WTC11 (cell line): ENCODE results near the gene POMGNT1.

Source experiments
- ELF4 ChIP-seq: sonication (generic); formaldehyde crosslinking; IDR thresholded peaks from 2 replicates; pipeline ENCODE4 v1.8.1; 2022; ENCODE audit warnings: low read depth, mild to moderate bottlenecking, moderate library complexity, missing genetic modification reagents
- FOXJ3 ChIP-seq: sonication (generic); formaldehyde crosslinking; IDR thresholded peaks from 2 replicates; pipeline ENCODE4 v1.9.0; 2021; ENCODE audit warnings: missing genetic modification reagents, mild to moderate bottlenecking, borderline replicate concordance
- FOXP1 ChIP-seq: sonication (generic); formaldehyde crosslinking; IDR thresholded peaks from 2 replicates; pipeline ENCODE4 v1.8.0; 2022; ENCODE audit warnings: missing genetic modification reagents, mild to moderate bottlenecking, moderate library complexity, borderline replicate concordance
- JAZF1 ChIP-seq: fragments of 250-450 bp; sonication (Bioruptor Pico); IDR thresholded peaks from 2 replicates; pipeline ENCODE4 v1.9.0; 2021; ENCODE audit warnings: moderate library complexity, mild to moderate bottlenecking, inconsistent platforms
- NR2C2 ChIP-seq: sonication (generic); formaldehyde crosslinking; IDR thresholded peaks from 2 replicates; pipeline ENCODE4 v1.8.0; 2022; ENCODE audit warnings: mild to moderate bottlenecking, missing genetic modification reagents
- TP53 ChIP-seq: sonication (generic); formaldehyde crosslinking; IDR thresholded peaks from 2 replicates; pipeline ENCODE4 v1.8.1; 2023; ENCODE audit warnings: mild to moderate bottlenecking, missing genetic modification reagents
- ZNF121 ChIP-seq: sonication (generic); formaldehyde crosslinking; IDR thresholded peaks from 2 replicates; pipeline ENCODE4 v1.8.0; 2023; ENCODE audit warnings: missing genetic modification reagents
- ZNF138 ChIP-seq: sonication (generic); formaldehyde crosslinking; conservative IDR thresholded peaks from 2 replicates; pipeline ENCODE4 v1.8.1; 2022; ENCODE audit warnings: mild to moderate bottlenecking, moderate library complexity, missing genetic modification reagents
- ZNF232 ChIP-seq: sonication (generic); formaldehyde crosslinking; IDR thresholded peaks from 2 replicates; pipeline ENCODE4 v1.8.0; 2022; ENCODE audit warnings: mild to moderate bottlenecking, missing genetic modification reagents
- TF ChIP-seq, protein P1 (sequence below): fragments of 200-600 bp; IDR thresholded peaks from 2 replicates; pipeline ENCODE4 v1.8.0; 2022; ENCODE audit warnings: antibody characterized with exemption
- TF ChIP-seq, protein P2 (sequence below): sonication (generic); formaldehyde crosslinking; IDR thresholded peaks from 2 replicates; pipeline ENCODE4 v1.8.0; 2023; ENCODE audit warnings: missing genetic modification reagents, mild to moderate bottlenecking, borderline replicate concordance
- TF ChIP-seq, protein P3 (sequence below): sonication (generic); formaldehyde crosslinking; IDR thresholded peaks from 2 replicates; pipeline ENCODE4 v1.8.1; 2023; ENCODE audit warnings: mild to moderate bottlenecking, moderate library complexity, missing genetic modification reagents
- TF ChIP-seq, protein P4 (sequence below): sonication (generic); formaldehyde crosslinking; IDR thresholded peaks from 2 replicates; pipeline ENCODE4 v1.8.1; 2023; ENCODE audit warnings: mild to moderate bottlenecking, missing genetic modification reagents, moderate library complexity

DNA sequence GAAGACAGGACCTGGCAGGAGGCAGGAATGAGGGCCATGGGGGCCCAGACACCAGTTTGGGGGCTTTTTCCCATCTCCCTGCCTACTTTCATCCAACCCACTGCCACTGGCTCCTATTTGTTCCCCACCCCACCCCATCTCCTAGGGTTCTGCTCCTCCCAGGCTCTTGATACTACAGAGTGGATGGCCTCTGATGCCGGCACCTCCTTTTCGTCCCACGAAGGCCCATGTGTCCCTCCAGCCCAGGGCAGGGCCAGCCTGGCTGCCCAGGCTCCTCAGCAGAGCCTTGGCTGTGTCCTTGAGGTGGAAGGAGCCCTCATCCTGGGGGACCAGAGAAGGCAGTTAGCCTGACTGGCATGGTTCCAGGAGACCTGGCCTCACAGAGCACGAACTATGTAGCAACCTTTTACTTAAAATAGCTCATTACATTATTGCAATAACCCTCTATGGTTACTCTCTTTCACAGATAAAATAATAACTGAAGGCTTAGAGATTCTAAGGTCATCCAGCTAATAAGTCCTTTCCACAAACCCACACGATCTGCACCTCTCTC is 3.5 kb downstream of the POMGNT1 start:
- TF ChIP-seq, protein P1, sequence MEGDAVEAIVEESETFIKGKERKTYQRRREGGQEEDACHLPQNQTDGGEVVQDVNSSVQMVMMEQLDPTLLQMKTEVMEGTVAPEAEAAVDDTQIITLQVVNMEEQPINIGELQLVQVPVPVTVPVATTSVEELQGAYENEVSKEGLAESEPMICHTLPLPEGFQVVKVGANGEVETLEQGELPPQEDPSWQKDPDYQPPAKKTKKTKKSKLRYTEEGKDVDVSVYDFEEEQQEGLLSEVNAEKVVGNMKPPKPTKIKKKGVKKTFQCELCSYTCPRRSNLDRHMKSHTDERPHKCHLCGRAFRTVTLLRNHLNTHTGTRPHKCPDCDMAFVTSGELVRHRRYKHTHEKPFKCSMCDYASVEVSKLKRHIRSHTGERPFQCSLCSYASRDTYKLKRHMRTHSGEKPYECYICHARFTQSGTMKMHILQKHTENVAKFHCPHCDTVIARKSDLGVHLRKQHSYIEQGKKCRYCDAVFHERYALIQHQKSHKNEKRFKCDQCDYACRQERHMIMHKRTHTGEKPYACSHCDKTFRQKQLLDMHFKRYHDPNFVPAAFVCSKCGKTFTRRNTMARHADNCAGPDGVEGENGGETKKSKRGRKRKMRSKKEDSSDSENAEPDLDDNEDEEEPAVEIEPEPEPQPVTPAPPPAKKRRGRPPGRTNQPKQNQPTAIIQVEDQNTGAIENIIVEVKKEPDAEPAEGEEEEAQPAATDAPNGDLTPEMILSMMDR = no peak
- no peak for TF ChIP-seq ZNF232 (CRISPR knock-in tag)
- TF ChIP-seq JAZF1 (CRISPR knock-in tag) = no peak
- no peak for TF ChIP-seq FOXJ3 (CRISPR knock-in tag)
- TF ChIP-seq ZNF121 (CRISPR knock-in tag) = no peak
- TF ChIP-seq ZNF138 (CRISPR knock-in tag) = no peak
- TF ChIP-seq, protein P2, sequence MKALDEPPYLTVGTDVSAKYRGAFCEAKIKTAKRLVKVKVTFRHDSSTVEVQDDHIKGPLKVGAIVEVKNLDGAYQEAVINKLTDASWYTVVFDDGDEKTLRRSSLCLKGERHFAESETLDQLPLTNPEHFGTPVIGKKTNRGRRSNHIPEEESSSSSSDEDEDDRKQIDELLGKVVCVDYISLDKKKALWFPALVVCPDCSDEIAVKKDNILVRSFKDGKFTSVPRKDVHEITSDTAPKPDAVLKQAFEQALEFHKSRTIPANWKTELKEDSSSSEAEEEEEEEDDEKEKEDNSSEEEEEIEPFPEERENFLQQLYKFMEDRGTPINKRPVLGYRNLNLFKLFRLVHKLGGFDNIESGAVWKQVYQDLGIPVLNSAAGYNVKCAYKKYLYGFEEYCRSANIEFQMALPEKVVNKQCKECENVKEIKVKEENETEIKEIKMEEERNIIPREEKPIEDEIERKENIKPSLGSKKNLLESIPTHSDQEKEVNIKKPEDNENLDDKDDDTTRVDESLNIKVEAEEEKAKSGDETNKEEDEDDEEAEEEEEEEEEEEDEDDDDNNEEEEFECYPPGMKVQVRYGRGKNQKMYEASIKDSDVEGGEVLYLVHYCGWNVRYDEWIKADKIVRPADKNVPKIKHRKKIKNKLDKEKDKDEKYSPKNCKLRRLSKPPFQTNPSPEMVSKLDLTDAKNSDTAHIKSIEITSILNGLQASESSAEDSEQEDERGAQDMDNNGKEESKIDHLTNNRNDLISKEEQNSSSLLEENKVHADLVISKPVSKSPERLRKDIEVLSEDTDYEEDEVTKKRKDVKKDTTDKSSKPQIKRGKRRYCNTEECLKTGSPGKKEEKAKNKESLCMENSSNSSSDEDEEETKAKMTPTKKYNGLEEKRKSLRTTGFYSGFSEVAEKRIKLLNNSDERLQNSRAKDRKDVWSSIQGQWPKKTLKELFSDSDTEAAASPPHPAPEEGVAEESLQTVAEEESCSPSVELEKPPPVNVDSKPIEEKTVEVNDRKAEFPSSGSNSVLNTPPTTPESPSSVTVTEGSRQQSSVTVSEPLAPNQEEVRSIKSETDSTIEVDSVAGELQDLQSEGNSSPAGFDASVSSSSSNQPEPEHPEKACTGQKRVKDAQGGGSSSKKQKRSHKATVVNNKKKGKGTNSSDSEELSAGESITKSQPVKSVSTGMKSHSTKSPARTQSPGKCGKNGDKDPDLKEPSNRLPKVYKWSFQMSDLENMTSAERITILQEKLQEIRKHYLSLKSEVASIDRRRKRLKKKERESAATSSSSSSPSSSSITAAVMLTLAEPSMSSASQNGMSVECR (CRISPR knock-in tag) = no peak
- TF ChIP-seq, protein P3, sequence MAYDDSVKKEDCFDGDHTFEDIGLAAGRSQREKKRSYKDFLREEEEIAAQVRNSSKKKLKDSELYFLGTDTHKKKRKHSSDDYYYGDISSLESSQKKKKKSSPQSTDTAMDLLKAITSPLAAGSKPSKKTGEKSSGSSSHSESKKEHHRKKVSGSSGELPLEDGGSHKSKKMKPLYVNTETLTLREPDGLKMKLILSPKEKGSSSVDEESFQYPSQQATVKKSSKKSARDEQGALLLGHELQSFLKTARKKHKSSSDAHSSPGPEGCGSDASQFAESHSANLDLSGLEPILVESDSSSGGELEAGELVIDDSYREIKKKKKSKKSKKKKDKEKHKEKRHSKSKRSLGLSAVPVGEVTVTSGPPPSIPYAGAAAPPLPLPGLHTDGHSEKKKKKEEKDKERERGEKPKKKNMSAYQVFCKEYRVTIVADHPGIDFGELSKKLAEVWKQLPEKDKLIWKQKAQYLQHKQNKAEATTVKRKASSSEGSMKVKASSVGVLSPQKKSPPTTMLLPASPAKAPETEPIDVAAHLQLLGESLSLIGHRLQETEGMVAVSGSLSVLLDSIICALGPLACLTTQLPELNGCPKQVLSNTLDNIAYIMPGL (CRISPR knock-in tag) = no peak
- TF ChIP-seq NR2C2 (CRISPR knock-in tag) = no peak
- TF ChIP-seq FOXP1 (CRISPR knock-in tag) = no peak
- no peak for TF ChIP-seq TP53 (CRISPR knock-in tag)
- TF ChIP-seq, protein P4, sequence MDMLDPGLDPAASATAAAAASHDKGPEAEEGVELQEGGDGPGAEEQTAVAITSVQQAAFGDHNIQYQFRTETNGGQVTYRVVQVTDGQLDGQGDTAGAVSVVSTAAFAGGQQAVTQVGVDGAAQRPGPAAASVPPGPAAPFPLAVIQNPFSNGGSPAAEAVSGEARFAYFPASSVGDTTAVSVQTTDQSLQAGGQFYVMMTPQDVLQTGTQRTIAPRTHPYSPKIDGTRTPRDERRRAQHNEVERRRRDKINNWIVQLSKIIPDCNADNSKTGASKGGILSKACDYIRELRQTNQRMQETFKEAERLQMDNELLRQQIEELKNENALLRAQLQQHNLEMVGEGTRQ (CRISPR knock-in tag) = no peak
- TF ChIP-seq ELF4 = no peak
